ENCODE results near the gene RELB.

RELB gene

GRCh38 chr19:45061965-45062364, 60.7 kb downstream of the RELB start:
- DNase-seq, result no peak

GRCh38 chr19:45063851-45064801, 62.9 kb downstream of the RELB start:
- DNase-seq, result no peak

- no peak for DNase-seq
These were observed 65.8 kb downstream of the RELB start for GRCh38 chr19:45066921-45067661.

GRCh38 chr19:45068041-45068440, 66.8 kb downstream of the RELB start:
- no peak for DNase-seq

GRCh38 chr19:45069056-45069455, 67.8 kb downstream of the RELB start:
- DNase-seq, result no peak

GRCh38 chr19:45070214-45070613, 69.0 kb downstream of the RELB start:
- no peak for DNase-seq

- DNase-seq, result no peak
These were observed 69.7 kb downstream of the RELB start for GRCh38 chr19:45070861-45071544.

- no peak for DNase-seq
These were observed 70.3 kb downstream of the RELB start for GRCh38 chr19:45071545-45071938.

GRCh38 chr19:45071969-45072790, 70.9 kb downstream of the RELB start:
- no peak for DNase-seq

- no peak for DNase-seq
These were observed 73.6 kb downstream of the RELB start for GRCh38 chr19:45074744-45075300.

- DNase-seq, result peak in 3 of 5 donors; percentile 23 to 64 (median 24)
These were observed 74.2 kb downstream of the RELB start for GRCh38 chr19:45075301-45076028.

- peak; percentile 65 to 84 (median 71) for DNase-seq
These were observed 75.0 kb downstream of the RELB start, which contains the start of gene ZNF296 for GRCh38 chr19:45076029-45076850. ZNF296 (minus strand) TSS chr19:45076478; CDS start chr19:45076373, 105 bp downstream.

- no peak for DNase-seq
These were observed 75.8 kb downstream of the RELB start for GRCh38 chr19:45076851-45077730.

- no peak for DNase-seq
These were observed 77.3 kb downstream of the RELB start for GRCh38 chr19:45078390-45079062.

GRCh38 chr19:45079063-45079910, 78.0 kb downstream of the RELB start, which contains the start of gene GEMIN7:
GEMIN7 (plus strand) TSS chr19:45079260; CDS start chr19:45090115, 10,855 bp downstream.
- peak; percentile 52 to 77 (median 63) for DNase-seq

GRCh38 chr19:45079911-45080370, 78.7 kb downstream of the RELB start:
- no peak for DNase-seq

- DNase-seq, result no peak
These were observed 80.9 kb downstream of the RELB start for GRCh38 chr19:45082170-45082569.

All from T-helper 1 cell (primary cell).